HG03280 (cell line): Measurements from ENCODE around the gene DZIP3.
"Not testable (repeated sequence)": the region's sequence is repeated elsewhere in the genome, so short reads cannot be mapped to it uniquely, and the experiment has no call there.

ENCODE experiments used
- ATAC-seq: cut with Tn5 transposase; IDR thresholded peaks from one replicate; pipeline ENCODE4 v1.9.1; 2021; ENCODE audit warnings: mild to moderate bottlenecking, moderate library complexity; ENCODE audit not compliant: unreplicated experiment

The DZIP3 gene

DNA sequence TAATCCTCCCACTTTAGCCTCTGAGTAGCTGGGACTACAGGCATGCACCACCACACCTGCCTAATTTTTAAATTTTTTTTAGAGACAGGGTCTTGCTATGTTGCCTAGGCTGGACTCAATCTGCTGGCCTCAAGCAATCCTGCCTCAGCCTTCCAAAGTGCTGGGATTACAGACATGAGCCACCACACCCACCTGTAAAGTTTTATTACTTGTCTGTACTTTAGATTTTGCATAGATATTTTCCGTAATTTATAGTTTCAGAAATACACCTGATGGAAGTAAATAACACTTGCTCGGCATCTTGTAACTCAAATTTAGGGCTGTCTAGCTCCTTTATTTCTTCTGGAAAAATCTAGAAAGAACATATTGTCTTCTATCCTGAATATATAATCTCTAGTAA is 5.8 kb downstream of the DZIP3 start:
- no peak for ATAC-seq

- no peak for ATAC-seq
These were observed 8.9 kb downstream of the DZIP3 start for GRCh38 chr3:108598375-108598774.

GRCh38 chr3:108599677-108600409 is 10.3 kb downstream of the DZIP3 start:
- no peak for ATAC-seq

- no peak for ATAC-seq
These were observed 12.9 kb downstream of the DZIP3 start for GRCh38 chr3:108602249-108602934.

- no peak for ATAC-seq
These were observed 13.4 kb downstream of the DZIP3 start for GRCh38 chr3:108602935-108603294.

DNA sequence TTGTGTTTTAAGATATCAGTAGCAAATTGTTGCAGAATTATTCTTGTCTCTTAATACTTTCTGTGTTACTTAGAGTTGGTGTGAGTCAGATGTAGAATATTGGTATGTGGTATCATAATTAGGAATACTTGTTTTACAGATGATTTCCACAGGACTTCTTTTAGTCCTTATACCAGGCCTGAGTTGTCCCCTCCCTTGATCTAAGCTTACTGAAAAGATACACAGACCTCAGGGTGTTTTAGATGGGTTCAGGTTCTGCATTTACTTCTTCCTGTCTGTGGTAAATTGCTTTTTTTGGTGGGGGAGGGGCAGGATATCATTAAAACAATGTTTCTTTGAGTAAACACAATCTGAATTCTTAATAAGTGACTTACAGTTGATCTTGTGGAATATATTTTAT is 14.2 kb downstream of the DZIP3 start:
- ATAC-seq: no peak

- ATAC-seq: no peak
These were observed 15.5 kb downstream of the DZIP3 start for GRCh38 chr3:108605028-108605427.

DNA sequence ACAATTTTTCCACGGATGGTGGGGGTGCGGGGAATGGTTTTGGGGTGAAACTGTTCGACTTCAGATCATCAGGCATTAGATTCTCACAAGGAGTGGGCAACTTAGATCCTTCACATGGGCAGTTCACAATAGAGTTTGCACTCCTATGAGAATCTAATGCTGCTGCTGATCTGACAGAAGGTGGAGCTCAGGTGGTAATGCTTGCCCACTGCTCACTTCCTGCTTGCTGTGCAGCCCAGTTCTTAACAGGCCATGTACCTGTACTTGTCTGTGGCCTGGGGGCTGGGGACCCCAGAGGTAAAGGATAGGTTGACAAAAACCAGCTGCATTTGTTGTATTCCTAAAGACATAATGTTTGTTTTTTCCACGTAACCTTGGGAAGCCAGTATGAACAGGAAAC is 16.0 kb downstream of the DZIP3 start:
- no peak for ATAC-seq

- ATAC-seq: no peak
These were observed 19.2 kb downstream of the DZIP3 start for GRCh38 chr3:108608750-108609149.

GRCh38 chr3:108610651-108611050 is 21.1 kb downstream of the DZIP3 start:
- no peak for ATAC-seq

GRCh38 chr3:108616090-108616489 is 26.6 kb downstream of the DZIP3 start:
- not testable (repeated sequence) for ATAC-seq

- ATAC-seq: no peak
These were observed 30.7 kb downstream of the DZIP3 start for GRCh38 chr3:108620250-108620649.

GRCh38 chr3:108623504-108623903 is 34.0 kb downstream of the DZIP3 start:
- no peak for ATAC-seq

GRCh38 chr3:108629974-108630373 is 40.5 kb downstream of the DZIP3 start:
- ATAC-seq: no peak

DNA sequence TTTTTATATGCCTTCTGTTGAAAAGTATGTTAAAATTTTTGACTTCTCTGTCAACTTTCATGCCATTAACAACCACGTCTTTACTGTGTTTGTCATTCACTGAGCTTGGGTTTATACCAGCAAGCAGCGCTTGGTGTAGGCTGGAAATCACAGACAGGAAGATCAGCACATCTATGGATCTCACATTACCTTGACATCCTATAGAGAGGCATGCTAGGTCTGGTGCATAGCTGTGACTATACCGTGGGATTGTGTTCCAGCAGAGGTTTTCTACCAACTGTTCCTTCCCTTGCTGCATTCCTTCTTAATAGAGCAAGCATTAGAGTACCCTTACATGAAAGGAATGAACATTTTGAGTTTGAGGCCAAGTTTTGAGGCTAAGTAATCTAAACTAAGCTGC is 53.0 kb downstream of the DZIP3 start:
- ATAC-seq: no peak

GRCh38 chr3:108645364-108645763 is 55.8 kb downstream of the DZIP3 start:
- ATAC-seq: no peak

DNA sequence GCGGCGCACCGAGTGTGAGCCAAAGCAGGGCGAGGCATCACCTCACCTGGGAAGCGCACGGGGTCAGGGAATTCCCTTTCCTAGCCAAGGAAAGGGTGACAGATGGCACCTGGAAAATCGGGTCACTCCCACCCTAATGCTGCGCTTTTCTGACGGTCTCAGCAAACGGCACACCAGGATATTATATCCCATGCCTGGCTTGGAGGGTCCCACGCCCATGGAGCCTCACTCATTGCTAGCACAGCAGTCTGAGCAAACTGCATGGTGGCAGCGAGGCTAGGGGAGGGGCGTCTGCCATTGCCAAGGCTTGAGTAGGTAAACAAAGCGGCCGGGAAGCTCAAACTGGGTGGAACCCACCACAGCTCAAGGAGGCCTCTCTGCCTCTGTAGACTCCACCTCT is 66.1 kb downstream of the DZIP3 start:
- ATAC-seq: not testable (repeated sequence)

GRCh38 chr3:108661699-108662098 is 72.2 kb downstream of the DZIP3 start:
- ATAC-seq: no peak

DNA sequence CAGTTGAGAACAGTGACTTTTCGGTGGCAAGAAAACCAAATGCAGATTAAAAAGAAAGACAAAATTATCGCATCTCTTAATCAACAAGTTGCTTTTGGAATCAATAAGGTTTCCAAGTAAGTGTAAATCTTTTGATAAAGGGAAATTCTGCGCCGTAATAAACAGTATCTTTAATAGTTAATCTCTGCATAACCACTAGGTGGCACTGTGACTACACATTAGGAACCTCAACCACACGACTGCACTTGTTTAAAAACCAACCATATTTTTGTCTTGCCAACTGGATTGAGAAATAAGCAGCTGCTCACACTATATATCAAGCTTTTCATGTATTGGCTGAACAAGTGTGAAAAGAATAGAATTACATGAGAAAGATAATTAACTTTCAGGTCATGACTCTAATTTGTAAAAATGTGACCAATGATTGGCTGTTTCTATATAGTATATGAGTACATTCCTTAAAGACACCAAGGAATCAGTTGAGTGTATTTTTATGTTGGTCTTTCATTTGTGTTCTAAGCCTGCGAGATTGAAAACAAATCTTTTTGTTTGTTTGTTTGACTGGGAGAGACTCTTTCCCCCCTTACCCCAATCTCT is 72.7 kb downstream of the DZIP3 start:
- ATAC-seq: peak; percentile 76

- ATAC-seq: no peak
These were observed 74.7 kb downstream of the DZIP3 start for GRCh38 chr3:108664266-108664665.

- no peak for ATAC-seq
These were observed 77.8 kb downstream of the DZIP3 start for GRCh38 chr3:108667312-108667711.

DNA sequence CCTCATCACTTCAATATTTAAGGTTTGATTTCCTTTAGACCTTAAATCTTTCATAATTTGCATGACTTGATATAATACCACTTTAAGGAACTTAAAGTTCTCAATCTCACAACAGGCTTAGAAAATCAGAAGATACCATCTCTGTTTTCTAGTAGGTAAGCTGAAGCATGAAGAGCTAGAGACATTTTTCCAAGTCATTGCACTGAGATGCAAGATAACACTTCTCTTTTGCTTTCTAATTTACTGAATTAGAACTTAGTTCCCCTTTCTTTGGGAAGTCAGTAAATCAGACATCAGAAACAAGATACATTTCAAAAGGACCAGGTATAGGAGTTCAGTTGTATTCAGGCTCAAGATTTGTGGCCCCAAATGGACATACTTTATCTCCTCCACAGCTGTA is 79.7 kb downstream of the DZIP3 start:
- ATAC-seq: no peak
